ENCODE results near the gene KCNQ1. TPM values are rescaled to one million over a fixed set of nuclear protein-coding genes. Genes with fewer than 3 reads are reported as not detected.

KCNQ1 gene
- total RNA-seq, 3 donors from 2014 or later = 15.5 to 44.7 (median 37.4) TPM

DNA sequence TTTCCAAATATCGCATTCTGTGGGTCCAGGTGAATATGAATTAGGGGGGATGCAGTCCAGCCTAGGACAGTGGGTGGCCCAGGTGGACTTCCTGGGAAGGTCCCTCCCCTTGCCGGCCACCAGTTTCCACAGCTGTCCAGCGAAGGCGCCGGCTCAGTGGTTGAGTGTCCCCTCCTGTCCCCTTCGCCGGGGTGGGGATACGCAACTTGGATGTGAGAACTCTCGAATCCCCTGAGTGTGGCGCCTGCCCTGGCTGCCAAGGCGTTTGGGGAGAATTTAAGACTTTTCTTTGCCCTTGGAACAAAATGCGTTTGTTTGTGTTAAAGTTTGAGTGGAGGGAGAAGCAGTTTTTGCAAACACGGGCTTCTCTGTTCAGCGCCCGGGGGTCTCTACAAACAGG is 131.3 kb downstream of the KCNQ1 start:
- Histone ChIP-seq H3K4me3 (no peak overlapping the region), H3K36me3 (ENCODE audit: low read depth) (no peaks in the 10 kb centered on the region), H3K4me1 (ENCODE audit: low read depth) (peaks cover 13% of the 10 kb centered on the region), H3K9me3 (no peaks in the 10 kb centered on the region)
- no peak for ATAC-seq
- peak in 2 of 3 donors; percentile 24 to 44 for DNase-seq
- intact Hi-C loops (cut with DNase I, micrococcal nuclease) = no loop called here
- no peak for TF ChIP-seq CTCF (IDR thresholded peaks at IDR 0.05)

GRCh38 chr11:2576549-2576948 is 131.7 kb downstream of the KCNQ1 start:
- Histone ChIP-seq H3K4me3 (no peak overlapping the region), H3K4me1 (ENCODE audit: low read depth) (peaks cover 13% of the 10 kb centered on the region), H3K36me3 (ENCODE audit: low read depth) (no peaks in the 10 kb centered on the region), H3K9me3 (no peaks in the 10 kb centered on the region)
- intact Hi-C loops (cut with DNase I, micrococcal nuclease) = no loop called here
- DNase-seq = peak in 2 of 3 donors; percentile 27 to 44
- TF ChIP-seq CTCF (IDR thresholded peaks at IDR 0.05) = no peak
- ATAC-seq = no peak

GRCh38 chr11:2577031-2577990 is 132.5 kb downstream of the KCNQ1 start:
- no peaks in the 10 kb centered on the region for H3K9me3 ChIP-seq
- no peak for TF ChIP-seq CTCF (IDR thresholded peaks at IDR 0.05)
- peaks cover 13% of the 10 kb centered on the region for H3K4me1 ChIP-seq (ENCODE audit: low read depth)
- intact Hi-C loops (cut with DNase I, micrococcal nuclease) = no loop called here
- ATAC-seq (peak; percentile 47), DNase-seq (peak; percentile 47 to 69 (median 63))
- H3K4me3 ChIP-seq = no peak overlapping the region
- no peaks in the 10 kb centered on the region for H3K36me3 ChIP-seq (ENCODE audit: low read depth)

- Histone ChIP-seq H3K4me3 (no peak overlapping the region), H3K4me1 (ENCODE audit: low read depth) (peaks cover 13% of the 10 kb centered on the region), H3K9me3 (no peaks in the 10 kb centered on the region), H3K36me3 (ENCODE audit: low read depth) (no peaks in the 10 kb centered on the region)
- ATAC-seq (no peak), DNase-seq (peak in 2 of 3 donors; percentile 35 to 46)
- intact Hi-C loops (cut with DNase I, micrococcal nuclease) = no loop called here
- TF ChIP-seq CTCF (IDR thresholded peaks at IDR 0.05) = no peak
Measured at GRCh38 chr11:2577991-2578928, 133.5 kb downstream of the KCNQ1 start.

DNA sequence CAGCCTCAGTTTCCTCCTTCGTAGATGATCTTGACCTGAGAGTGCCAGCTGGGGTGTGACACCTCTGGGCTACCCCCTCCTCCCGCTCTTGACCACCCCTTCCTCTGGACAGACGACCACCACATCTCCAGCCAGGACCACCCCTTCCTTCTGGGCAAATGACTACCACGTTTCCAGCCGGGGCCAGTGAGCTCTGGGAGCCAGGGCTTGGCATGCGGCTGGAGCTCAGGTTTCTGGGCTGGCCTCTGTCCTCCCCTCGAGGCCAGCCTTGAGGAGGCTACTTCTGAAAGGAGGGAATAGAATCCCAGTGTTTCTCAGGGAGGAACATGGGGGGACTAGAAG is 134.1 kb downstream of the KCNQ1 start:
- H3K9me3 ChIP-seq = no peaks in the 10 kb centered on the region
- no peak for TF ChIP-seq CTCF (IDR thresholded peaks at IDR 0.05)
- ATAC-seq = no peak
- H3K4me3 ChIP-seq = no peak overlapping the region
- no peak for DNase-seq
- H3K36me3 ChIP-seq (ENCODE audit: low read depth) = no peaks in the 10 kb centered on the region
- intact Hi-C loops (cut with DNase I, micrococcal nuclease) = no loop called here
- H3K4me1 ChIP-seq (ENCODE audit: low read depth) = peaks cover 13% of the 10 kb centered on the region
